Upper lobe of left lung (tissue), 4 donors: Measurements from ENCODE around the gene CLDN12.

Experiments
- CTCF ChIP-seq, 6 experiments: fragments of 450-650 bp in 4 of 6; fragments of 200-600 bp in 2 of 6; sonication (generic) in 2 of 6; IDR thresholded peaks; one replicate each; pipeline ENCODE4 v1.5.1; 2016 to 2019; ENCODE audit warnings: antibody characterized with exemption in 6 of 6
- POLR2A ChIP-seq, 4 donors: fragments of 450-650 bp; IDR thresholded peaks; one replicate each; pipeline ENCODE4 v1.5.1; 2016 to 2017; ENCODE audit warnings: antibody characterized with exemption in 4 of 4, mild to moderate bottlenecking in 2 of 4

DNA sequence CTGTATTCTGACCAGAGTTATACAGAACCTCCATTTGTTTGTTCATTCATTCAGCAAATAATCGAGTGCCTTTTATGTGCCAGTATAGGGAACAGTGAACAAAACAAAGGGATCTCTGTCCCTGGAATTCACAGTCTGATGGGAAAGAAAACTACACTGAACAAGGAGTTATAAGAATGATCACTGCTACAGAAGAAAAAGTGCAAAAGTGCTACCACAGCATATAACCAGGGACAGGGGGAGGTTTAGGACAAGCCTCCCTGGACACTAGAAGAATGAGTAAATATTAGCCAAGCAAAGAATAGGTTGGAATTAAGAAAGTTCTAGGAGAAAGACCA, 4.2 kb downstream of the CLDN12 start:
- TF ChIP-seq POLR2A (IDR thresholded peaks at IDR 0.05) (no peak), CTCF (IDR thresholded peaks at IDR 0.05) (no peak)
